Activated naive CD4-positive, alpha-beta T cell treated with anti-CD3 and anti-CD28 coated beads, Interleukin-2, amount 50 U/mL, for 24 hours (primary cell): ENCODE measurements around the gene PIM3.
A peak's percentile ranks its signal among the peaks of the same experiment; 100 is the strongest.

Experiments used
- H3K27ac Mint-ChIP-seq: one replicate; pipeline ENCODE4 v1.8.0; 2021; ENCODE audit warnings: mild to moderate bottlenecking, mixed read lengths
- H3K27me3 Mint-ChIP-seq: one replicate; pipeline ENCODE4 v1.8.0; 2021; ENCODE audit warnings: mixed read lengths
- H3K36me3 Mint-ChIP-seq: one replicate; pipeline ENCODE4 v1.8.0; 2021; ENCODE audit warnings: mixed read lengths
- H3K4me1 Mint-ChIP-seq: one replicate; pipeline ENCODE4 v1.8.0; 2021; ENCODE audit warnings: mixed read lengths
- H3K4me3 Mint-ChIP-seq: one replicate; pipeline ENCODE4 v1.8.0; 2021; ENCODE audit warnings: mild to moderate bottlenecking, mixed read lengths
- H3K9me3 Mint-ChIP-seq: one replicate; pipeline ENCODE4 v1.8.0; 2021; ENCODE audit warnings: mixed read lengths

Gene PIM3

DNA sequence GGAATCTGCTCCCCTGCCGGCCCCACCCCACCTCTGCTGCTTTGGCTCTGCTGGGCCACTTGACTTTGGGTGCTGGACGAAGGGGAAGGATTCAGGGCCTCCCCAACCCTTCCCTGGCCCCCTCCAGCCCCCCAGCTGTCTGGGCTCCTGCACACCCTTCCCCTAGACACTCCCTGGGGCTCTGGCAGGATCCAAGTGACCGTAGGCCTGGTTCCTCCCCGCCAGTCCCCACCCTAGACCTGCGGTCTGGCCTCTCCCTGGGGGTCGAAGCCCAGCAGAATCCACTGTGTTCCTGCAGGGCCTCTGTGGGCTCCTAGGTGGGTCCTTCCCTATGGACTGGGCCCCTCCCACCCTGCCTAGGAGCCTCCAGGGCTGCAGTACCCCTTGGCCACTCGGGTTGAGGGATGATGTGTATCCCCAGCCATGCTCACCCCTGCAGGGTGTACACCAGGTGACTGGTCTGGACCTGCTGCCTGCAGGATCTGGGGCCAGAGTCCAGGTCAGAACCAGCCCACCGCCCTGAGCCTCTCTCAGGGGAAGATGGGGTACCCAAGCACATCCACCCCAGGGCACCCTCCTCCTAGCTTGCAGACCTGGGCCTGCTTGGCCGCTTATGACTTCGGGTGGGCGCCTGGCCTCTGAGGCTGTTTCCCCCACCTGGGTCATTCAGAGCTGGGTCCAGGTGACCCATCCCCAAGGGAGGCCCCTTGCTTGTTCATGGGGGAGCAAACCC, 5.6 kb downstream of the PIM3 start:
- Mint-ChIP-seq H3K4me3 (peak overlapping the region; percentile 42), H3K4me1 (peaks cover 33% of the 10 kb centered on the region), H3K27me3 (no peaks in the 10 kb centered on the region), H3K9me3 (no peaks in the 10 kb centered on the region), H3K36me3 (peaks cover 18% of the 10 kb centered on the region), H3K27ac (peak overlapping the region; percentile 12)

DNA sequence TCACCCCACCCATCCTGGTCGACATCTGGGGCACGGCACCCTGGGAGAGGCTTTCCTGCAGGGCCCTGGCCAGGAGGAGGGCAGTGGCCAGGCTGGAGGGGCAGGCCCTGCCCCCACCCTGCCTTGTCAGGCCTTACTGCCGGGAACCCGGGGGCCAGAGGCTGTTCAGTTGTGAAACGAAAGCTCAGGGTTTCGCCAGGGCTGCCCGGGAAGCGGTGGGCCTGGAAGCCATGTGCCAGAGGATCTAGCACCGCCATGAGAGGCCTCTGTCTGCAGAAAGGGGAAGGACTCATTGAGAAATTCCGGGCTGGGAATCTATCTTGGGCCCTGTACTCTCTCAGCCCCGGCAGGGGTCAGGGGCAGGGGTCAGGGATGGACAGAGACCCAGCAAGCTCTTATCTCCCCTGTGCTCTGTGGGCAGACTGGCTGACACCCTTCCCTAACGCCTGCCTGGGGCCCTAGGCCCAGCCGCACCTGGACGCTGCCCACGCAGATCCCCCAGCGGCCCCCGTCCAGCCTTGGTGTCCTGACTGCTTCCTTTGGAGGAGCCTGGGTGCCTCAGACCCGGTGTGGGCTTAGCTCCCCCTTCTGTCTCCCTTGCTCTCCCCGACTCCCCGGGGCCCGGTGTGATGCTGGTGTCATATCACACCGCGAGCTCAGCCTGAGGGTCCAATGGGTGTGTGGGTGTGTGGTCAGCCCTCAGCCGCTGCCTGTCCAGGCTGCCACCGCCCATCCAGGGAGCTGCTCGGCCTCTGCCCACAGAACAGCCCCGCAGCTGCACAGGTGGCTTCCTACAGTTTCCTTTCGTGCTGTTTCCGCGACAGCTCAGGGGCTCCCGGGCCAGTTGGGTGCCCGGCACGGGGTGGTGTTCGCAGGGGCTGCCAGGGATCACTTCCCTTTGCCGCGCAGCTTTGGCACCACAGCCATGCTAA, 6.5 kb downstream of the PIM3 start:
- Mint-ChIP-seq H3K4me1 (peaks cover 33% of the 10 kb centered on the region), H3K27ac (no peak overlapping the region)

DNA sequence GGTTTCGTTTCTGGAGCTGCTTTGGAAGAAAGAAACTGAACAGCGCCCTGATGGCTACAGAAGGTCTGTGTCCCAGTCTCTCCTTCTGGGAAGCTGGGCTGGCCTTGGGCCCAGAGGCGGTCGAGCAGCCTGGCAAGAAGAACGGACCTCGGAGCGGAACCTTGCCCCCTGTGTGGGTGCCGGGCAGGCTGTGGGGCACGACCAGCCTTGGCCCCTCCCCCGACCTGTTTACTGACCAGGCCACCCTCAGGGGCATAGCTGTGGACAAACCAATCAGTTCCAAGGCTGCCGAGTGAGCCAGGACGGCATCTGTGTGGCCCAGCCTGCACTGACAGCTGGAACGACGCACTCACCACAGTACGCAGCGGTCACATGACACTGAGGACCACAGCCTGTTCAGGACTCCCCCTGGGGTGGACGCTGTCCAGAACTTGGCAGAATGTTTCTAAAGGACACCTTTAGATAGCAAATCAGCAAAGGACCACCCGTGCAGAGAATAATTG, 7.2 kb downstream of the PIM3 start:
- peaks cover 33% of the 10 kb centered on the region for H3K4me1 Mint-ChIP-seq
- no peaks in the 10 kb centered on the region for H3K27me3 Mint-ChIP-seq
- H3K36me3 Mint-ChIP-seq = peaks cover 11% of the 10 kb centered on the region
- no peaks in the 10 kb centered on the region for H3K9me3 Mint-ChIP-seq
- no peak overlapping the region for H3K4me3 Mint-ChIP-seq
- peak overlapping the region; percentile 12 for H3K27ac Mint-ChIP-seq

More for the DNA sequence above, 6.5 kb downstream of the PIM3 start:
- peak overlapping the region; percentile 47 for H3K4me3 Mint-ChIP-seq
- H3K9me3 Mint-ChIP-seq = no peaks in the 10 kb centered on the region
- peaks cover 13% of the 10 kb centered on the region for H3K36me3 Mint-ChIP-seq
- H3K27me3 Mint-ChIP-seq = no peaks in the 10 kb centered on the region

DNA sequence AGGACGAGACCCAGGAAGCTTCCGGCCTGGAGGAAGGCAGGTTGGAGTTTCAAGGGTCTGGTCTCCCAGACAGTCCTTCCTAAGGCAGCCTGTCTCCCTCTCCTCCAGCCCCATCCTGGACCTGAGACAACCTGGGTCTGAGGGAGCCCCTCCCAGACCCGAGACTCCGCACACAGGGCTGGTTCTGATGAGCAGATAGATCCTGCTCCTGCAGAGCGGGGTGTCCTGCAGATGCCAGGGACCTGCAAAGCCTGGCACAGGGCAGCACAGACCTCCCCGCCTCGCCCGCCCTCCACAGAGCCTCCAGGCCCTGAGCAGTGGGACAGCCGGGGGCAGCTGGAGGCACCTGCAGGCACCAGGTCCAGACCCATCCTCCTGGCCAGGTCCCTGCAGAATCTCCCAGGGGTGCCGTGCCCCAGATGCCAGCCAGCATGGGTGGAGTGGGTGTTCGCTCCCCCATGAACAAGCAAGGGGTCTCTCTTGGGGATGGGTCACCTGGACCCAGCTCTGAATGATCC, 7.8 kb downstream of the PIM3 start:
- Mint-ChIP-seq H3K27ac (no peak overlapping the region), H3K4me1 (peaks cover 33% of the 10 kb centered on the region), H3K9me3 (no peaks in the 10 kb centered on the region), H3K36me3 (peaks cover 11% of the 10 kb centered on the region), H3K27me3 (no peaks in the 10 kb centered on the region), H3K4me3 (no peak overlapping the region)

DNA sequence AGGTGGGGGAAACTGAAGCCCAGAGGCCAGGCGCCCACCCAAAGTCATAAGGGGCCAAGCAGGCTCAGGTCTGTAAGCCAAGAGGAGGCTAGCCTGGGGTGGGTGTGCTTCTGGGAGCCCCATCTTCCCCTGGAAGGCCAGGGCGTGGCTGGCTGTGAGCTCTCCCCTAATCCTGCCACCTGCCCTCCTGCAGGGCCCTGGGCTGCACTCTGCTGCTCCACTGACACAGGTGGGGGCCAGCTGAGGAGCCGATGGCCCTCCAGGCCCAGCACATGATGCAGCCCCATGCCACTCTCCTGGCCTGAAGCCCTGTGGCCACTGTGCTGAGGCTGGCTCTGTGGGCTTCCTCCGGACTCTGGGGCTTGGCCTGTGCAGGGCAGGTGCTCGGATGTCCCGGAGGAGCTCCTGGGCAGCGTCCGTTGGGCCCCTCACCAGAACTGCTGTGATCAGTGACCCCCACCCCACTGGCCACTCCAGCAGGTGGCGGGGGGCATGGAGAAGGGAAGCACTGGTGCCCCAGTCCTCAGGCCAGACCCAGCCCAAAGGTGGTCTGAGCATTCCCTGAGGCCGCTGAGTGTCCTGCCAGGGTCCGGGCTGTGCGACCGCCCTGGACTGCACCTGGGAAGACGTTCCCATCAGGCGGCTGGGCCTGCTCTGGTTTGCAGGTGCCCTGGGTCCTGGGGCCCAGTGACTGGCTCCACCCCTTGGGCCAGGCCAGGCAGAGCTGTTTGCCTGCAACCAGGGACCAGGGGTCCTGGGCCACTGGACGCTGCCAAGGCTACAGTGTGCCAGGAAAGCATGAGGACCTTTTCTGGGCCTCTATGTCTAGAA, 8.5 kb downstream of the PIM3 start:
- H3K36me3 Mint-ChIP-seq = peaks cover 4% of the 10 kb centered on the region
- H3K9me3 Mint-ChIP-seq = no peaks in the 10 kb centered on the region
- peaks cover 26% of the 10 kb centered on the region for H3K4me1 Mint-ChIP-seq
- no peak overlapping the region for H3K27ac Mint-ChIP-seq
- H3K27me3 Mint-ChIP-seq = no peaks in the 10 kb centered on the region
- no peak overlapping the region for H3K4me3 Mint-ChIP-seq

GRCh38 chr22:49969751-49970527, 9.4 kb downstream of the PIM3 start:
- H3K36me3 Mint-ChIP-seq = no peaks in the 10 kb centered on the region
- no peaks in the 10 kb centered on the region for H3K27me3 Mint-ChIP-seq
- H3K27ac Mint-ChIP-seq = no peak overlapping the region
- H3K4me3 Mint-ChIP-seq = peak overlapping the region; percentile 85
- no peaks in the 10 kb centered on the region for H3K9me3 Mint-ChIP-seq
- H3K4me1 Mint-ChIP-seq = peaks cover 23% of the 10 kb centered on the region

GRCh38 chr22:49970528-49971231, 10.1 kb downstream of the PIM3 start:
- Mint-ChIP-seq H3K9me3 (no peaks in the 10 kb centered on the region), H3K4me3 (peak overlapping the region; percentile 85), H3K36me3 (no peaks in the 10 kb centered on the region), H3K4me1 (peaks cover 26% of the 10 kb centered on the region), H3K27me3 (no peaks in the 10 kb centered on the region), H3K27ac (peak overlapping the region; percentile 96)

GRCh38 chr22:49971232-49972162, 10.9 kb downstream of the PIM3 start:
- Mint-ChIP-seq H3K4me3 (peak overlapping the region; percentile 85), H3K27ac (peak overlapping the region; percentile 96), H3K4me1 (peaks cover 26% of the 10 kb centered on the region), H3K36me3 (no peaks in the 10 kb centered on the region), H3K27me3 (no peaks in the 10 kb centered on the region), H3K9me3 (no peaks in the 10 kb centered on the region)

GRCh38 chr22:49972163-49973017, 11.8 kb downstream of the PIM3 start:
- Mint-ChIP-seq H3K9me3 (no peaks in the 10 kb centered on the region), H3K36me3 (peaks cover 3% of the 10 kb centered on the region), H3K27me3 (no peaks in the 10 kb centered on the region), H3K4me3 (no peak overlapping the region), H3K4me1 (peaks cover 24% of the 10 kb centered on the region), H3K27ac (no peak overlapping the region)

DNA sequence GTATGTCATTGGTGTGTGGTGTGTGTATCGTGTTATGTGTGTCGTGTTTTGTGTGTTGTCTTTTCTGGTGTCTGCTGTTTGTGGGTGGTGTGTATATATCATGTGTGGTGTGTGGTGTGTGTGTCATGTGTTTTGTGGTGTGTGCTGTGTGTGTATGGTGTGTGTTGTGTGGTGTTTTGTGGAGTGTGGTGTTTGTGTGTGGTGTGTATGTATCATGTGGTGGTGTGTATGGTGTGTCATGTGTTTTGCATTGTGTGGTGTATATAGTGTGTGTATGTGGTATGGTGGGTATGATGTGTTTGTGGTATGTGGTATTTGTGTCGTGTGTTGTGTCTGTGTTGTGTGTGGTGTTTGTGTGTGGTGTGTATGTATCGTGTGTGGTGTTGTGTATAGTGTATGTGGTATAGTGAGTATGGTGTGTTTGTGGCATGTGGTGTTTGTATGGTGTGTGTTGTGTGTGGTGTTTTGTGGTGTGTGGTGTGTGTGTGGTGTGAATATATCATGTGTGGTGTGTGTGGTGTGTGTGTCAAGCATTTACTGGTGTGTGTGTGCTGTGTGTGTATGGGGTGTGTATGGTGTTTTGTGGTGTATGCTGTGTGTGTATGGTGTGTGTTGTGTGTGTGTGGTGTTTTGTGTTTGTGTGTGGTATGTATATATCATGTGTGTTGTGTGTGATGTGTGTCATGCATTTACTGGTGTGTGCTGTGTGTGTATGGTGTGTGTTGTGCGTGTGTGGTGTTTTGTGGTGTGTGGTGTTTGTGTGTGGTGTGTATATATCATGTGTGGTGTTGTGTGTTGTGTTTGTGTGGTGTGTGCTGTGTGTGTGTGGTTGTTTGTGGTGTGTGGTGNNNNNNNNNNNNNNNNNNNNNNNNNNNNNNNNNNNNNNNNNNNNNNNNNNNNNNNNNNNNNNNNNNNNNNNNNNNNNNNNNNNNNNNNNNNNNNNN, 12.7 kb downstream of the PIM3 start:
- Mint-ChIP-seq H3K4me3 (no peak overlapping the region), H3K9me3 (no peaks in the 10 kb centered on the region), H3K27ac (no peak overlapping the region), H3K4me1 (peaks cover 23% of the 10 kb centered on the region), H3K36me3 (peaks cover 3% of the 10 kb centered on the region), H3K27me3 (no peaks in the 10 kb centered on the region)

- H3K9me3 Mint-ChIP-seq = peaks cover 9% of the 10 kb centered on the region
- H3K27ac Mint-ChIP-seq = peak overlapping the region; percentile 81
- peaks cover 16% of the 10 kb centered on the region for H3K36me3 Mint-ChIP-seq
Observed at GRCh38 chr22:49975543-49976389, 15.2 kb downstream of the PIM3 start.

More at GRCh38 chr22:49975543-49976389, 15.2 kb downstream of the PIM3 start:
- Mint-ChIP-seq H3K4me1 (peaks cover 31% of the 10 kb centered on the region), H3K4me3 (peak overlapping the region; percentile 47), H3K27me3 (peaks cover 1% of the 10 kb centered on the region)
